Retinal pigment epithelial cell (primary cell): ENCODE data around the gene COPS2.

ENCODE experiments used
- DNase-seq: peaks from one replicate; pipeline ENCODE4 v3.0.0-alpha.2; 2010; ENCODE audit warnings: low read depth
- H3K4me3 ChIP-seq: 2 replicates; pipeline ENCODE4 v1.5.1; 2011; ENCODE audit warnings: mild to moderate bottlenecking, low read length, control low read depth, moderate library complexity
- TF ChIP-seq, protein P1 (sequence below): conservative IDR thresholded peaks from 2 replicates; pipeline ENCODE4 v1.5.1; 2011; ENCODE audit warnings: low read depth, low read length, control low read depth, inconsistent platforms

The COPS2 gene

GRCh38 chr15:49096090-49096750 is 59.2 kb downstream of the COPS2 start:
- no peak for DNase-seq
- TF ChIP-seq, protein P1, sequence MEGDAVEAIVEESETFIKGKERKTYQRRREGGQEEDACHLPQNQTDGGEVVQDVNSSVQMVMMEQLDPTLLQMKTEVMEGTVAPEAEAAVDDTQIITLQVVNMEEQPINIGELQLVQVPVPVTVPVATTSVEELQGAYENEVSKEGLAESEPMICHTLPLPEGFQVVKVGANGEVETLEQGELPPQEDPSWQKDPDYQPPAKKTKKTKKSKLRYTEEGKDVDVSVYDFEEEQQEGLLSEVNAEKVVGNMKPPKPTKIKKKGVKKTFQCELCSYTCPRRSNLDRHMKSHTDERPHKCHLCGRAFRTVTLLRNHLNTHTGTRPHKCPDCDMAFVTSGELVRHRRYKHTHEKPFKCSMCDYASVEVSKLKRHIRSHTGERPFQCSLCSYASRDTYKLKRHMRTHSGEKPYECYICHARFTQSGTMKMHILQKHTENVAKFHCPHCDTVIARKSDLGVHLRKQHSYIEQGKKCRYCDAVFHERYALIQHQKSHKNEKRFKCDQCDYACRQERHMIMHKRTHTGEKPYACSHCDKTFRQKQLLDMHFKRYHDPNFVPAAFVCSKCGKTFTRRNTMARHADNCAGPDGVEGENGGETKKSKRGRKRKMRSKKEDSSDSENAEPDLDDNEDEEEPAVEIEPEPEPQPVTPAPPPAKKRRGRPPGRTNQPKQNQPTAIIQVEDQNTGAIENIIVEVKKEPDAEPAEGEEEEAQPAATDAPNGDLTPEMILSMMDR = no peak
- no peak overlapping the region for H3K4me3 ChIP-seq

GRCh38 chr15:49094923-49095322 is 60.5 kb downstream of the COPS2 start:
- DNase-seq = no peak
- TF ChIP-seq, protein P1 = no peak
- no peak overlapping the region for H3K4me3 ChIP-seq

DNA sequence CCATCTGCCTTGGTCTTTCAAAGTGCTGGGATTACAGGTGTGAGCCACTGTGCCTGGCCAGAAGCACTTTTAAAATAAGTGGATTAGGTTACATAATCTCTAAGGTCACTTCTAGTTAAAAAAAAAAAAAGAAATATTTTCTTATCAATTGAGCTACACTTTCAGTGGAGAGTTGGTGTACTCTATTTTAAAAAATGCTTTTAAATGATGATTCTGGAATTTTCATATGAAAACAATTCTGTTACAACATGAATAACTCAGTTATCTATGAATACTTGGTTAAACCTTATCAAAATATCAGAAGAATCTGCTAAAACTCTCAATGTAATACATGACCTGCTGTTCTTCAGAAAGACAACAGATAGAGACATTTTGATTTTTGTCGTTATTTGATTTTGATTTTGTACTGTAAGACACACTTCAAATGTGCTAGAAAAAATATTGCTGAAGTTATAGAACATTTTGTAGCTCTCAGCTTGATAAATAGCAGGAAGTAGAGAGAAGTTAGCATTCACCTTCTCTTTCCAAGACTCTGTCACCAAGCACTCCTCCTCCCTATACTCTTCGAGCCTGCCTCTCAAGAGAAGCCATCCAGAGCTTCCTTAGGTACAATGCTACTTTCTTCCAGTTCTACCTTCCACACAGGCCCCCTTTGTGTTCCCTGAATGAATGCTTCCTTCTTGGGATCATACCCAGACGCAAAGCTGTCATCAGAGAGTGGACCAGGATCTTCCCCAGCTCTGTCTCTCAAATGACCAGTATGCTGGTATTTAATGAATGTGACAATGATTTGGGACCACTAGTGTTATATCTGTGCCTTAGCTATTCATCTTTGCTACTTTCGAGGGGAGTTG is 61.9 kb downstream of the COPS2 start:
- H3K4me3 ChIP-seq = no peak overlapping the region
- DNase-seq = no peak
- TF ChIP-seq, protein P1 = no peak

- no peak for DNase-seq
- TF ChIP-seq, protein P1 = no peak
- H3K4me3 ChIP-seq = no peak overlapping the region
Measured at GRCh38 chr15:49088996-49089395, 66.4 kb downstream of the COPS2 start.

DNA sequence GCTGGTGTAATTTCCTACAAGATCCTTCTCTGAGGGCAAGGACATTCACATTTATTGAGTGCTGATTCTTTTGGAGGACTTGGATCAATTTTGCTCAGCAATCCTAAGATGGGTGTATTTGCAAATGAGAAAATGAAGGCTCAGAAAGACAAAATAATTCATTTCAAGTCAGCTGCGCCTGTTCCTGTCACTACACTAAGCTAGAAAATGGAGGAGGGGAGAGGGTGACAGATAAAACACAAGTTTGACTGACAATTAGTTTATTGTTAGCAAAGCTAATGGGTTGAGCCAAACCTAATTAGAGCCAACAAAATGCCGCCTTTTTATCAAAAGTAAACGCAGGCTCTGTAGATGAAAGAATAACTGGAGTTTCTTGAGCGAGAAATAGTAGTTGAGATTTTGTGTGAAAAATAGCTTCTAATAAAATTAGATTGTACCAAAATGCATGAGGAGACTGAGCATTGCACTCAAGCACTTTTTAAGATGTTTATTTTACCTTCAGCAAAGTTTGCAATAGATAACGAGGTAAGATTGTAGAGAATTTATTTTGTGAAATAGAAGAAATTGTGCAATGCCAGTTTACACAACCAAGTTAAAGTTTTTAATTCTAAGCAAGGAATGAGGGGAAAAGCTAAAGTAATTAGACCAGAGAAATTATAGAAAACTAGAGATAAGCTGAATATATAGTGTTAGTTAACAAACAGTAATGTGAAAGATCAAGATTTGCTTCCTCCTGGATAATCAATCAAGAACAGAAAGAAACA is 69.5 kb downstream of the COPS2 start:
- TF ChIP-seq, protein P1 = no peak
- H3K4me3 ChIP-seq = no peak overlapping the region
- DNase-seq = no peak

- peak; percentile 19 for DNase-seq
- TF ChIP-seq, protein P1 = no peak
- no peak overlapping the region for H3K4me3 ChIP-seq
Measured at GRCh38 chr15:49084285-49084570, 71.2 kb downstream of the COPS2 start.
